Omental fat pad (tissue), 4 donors: ENCODE results near the gene DSCAML1. TPM values are rescaled to one million over a fixed set of nuclear protein-coding genes. Genes with fewer than 3 reads are reported as not detected.

Experiments used
- ATAC-seq: fragments of 150-250 bp; one replicate; pipeline ENCODE4 v1.9.1; 2016; ENCODE audit warnings: mild to moderate bottlenecking, moderate library complexity; ENCODE audit not compliant: low FRiP score
- DNase-seq: peaks from one replicate; pipeline ENCODE4 v3.0.0-alpha.2; 2019; ENCODE audit warnings: low spot score
- CTCF ChIP-seq, 3 donors: fragments of 450-650 bp; IDR thresholded peaks; one replicate each; pipeline ENCODE4 v1.5.1; 2016 to 2017; ENCODE audit warnings: antibody characterized with exemption in 3 of 3, mild to moderate bottlenecking in 3 of 3, moderate library complexity in 2 of 3
- total RNA-seq, 4 donors: library from RNA; depleted of rRNA; stranded (reverse); fragments of >200 nt; gene quantifications; one replicate each; pipeline ENCODE4 v1.1.0, GENCODE V29; 2016

The DSCAML1 gene
- total RNA-seq, 4 donors from 2014 or later, result 0.95 to 10.9 (median 3.9) TPM

- no peak for DNase-seq
- TF ChIP-seq CTCF (IDR thresholded peaks at IDR 0.05), result no peak
Observed at GRCh38 chr11:117772360-117772759, 24.7 kb downstream of the DSCAML1 start.

DNA sequence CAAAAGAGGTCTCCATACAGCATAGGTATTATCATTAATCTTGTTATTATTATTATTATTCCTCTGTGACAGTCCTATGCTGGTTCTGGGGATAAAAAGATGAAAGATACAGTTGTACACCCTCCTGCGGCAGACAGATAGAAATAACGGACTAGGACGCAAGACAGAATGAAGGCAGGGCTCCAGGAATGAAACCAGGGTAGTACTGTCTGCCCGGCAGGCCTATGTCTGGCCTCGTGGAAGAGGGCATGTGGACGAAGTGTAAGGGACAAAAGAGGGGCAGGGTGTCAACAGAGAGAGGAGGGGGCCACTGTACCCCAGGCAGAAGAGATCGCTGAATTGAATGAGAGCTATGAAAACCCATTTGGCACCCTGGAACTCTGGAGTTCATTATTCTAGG lies 25.2 kb downstream of the DSCAML1 start:
- no peak for ATAC-seq
- no peak for DNase-seq
- no peak for TF ChIP-seq CTCF (IDR thresholded peaks at IDR 0.05)

More at GRCh38 chr11:117772360-117772759, 24.7 kb downstream of the DSCAML1 start:
- no peak for ATAC-seq

GRCh38 chr11:117771197-117771596 lies 25.8 kb downstream of the DSCAML1 start:
- no peak for TF ChIP-seq CTCF (IDR thresholded peaks at IDR 0.05)
- ATAC-seq, result no peak
- no peak for DNase-seq

- ATAC-seq, result no peak
- DNase-seq, result no peak
- TF ChIP-seq CTCF (IDR thresholded peaks at IDR 0.05), result no peak
Observed at GRCh38 chr11:117770061-117770460, 27.0 kb downstream of the DSCAML1 start.

DNA sequence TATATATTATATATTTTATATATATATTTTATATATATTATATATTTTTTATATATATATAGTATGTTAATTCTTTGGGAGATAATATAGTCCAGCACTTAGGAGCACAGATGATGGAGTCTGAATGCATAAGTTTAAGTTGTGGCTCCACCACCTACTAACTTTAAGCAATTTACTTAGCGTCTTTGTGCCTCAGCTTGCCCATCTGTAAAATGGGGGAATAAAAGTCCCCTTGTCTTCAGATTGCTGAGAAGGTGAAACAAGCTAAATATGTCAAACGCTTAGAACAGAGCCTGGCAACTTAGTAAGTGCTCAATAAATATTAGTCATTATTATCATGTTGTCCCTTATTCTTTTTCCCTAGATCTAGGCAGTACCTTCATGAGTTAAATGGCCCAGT lies 27.5 kb downstream of the DSCAML1 start:
- no peak for TF ChIP-seq CTCF (IDR thresholded peaks at IDR 0.05)
- DNase-seq (no peak), ATAC-seq (no peak)

DNA sequence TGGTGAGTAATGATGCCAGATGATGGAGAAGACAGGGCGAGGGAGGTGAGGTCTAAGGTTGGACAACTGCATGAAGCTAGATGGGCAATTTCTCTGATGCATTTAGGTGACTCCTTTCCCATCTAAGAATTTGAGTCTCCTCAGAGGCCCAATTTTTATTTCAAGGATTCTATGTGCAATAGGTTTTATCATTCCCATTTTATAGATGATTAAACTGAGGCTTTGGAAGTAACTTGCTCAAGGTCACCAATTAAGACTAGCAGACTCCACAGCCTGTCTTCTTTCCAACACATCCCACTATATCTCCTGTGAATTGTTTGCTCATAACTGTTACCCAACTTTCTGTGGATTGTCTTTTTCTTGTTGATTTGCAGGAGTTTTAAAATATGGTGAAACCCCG lies 28.5 kb downstream of the DSCAML1 start:
- DNase-seq, result no peak
- ATAC-seq, result no peak
- TF ChIP-seq CTCF (IDR thresholded peaks at IDR 0.05), result no peak

- no peak for DNase-seq
- ATAC-seq, result no peak
- TF ChIP-seq CTCF (IDR thresholded peaks at IDR 0.05), result no peak
Observed at GRCh38 chr11:117767071-117767470, 29.9 kb downstream of the DSCAML1 start.
